COLO668 (cell line): ENCODE results near the gene PRELP.
A peak's percentile ranks its signal among the peaks of the same experiment; 100 is the strongest.

ENCODE experiments used
- DNase-seq: peaks from one replicate; lab custom pipeline; 2025; ENCODE audit not compliant: unreplicated experiment; lab: John Stamatoyannopoulos, UW

PRELP gene

GRCh38 chr1:203476216-203476814, 709 bp downstream of the PRELP start:
- DNase-seq, result no peak

GRCh38 chr1:203477748-203478147, 2.1 kb downstream of the PRELP start:
- no peak for DNase-seq

- DNase-seq, result no peak
Measured at GRCh38 chr1:203478231-203478630, 2.6 kb downstream of the PRELP start.

GRCh38 chr1:203478986-203479385, 3.4 kb downstream of the PRELP start:
- DNase-seq, result no peak

- DNase-seq, result no peak
Measured at GRCh38 chr1:203479646-203480045, 4.0 kb downstream of the PRELP start.

- DNase-seq, result no peak
Measured at GRCh38 chr1:203480084-203480483, 4.5 kb downstream of the PRELP start.

- DNase-seq, result peak; percentile 95
Measured at GRCh38 chr1:203480525-203481084, 5.0 kb downstream of the PRELP start.

GRCh38 chr1:203481196-203481595, 5.6 kb downstream of the PRELP start:
- no peak for DNase-seq

- no peak for DNase-seq
Measured at GRCh38 chr1:203486618-203487370, 11.2 kb downstream of the PRELP start.

GRCh38 chr1:203488539-203488938, 12.9 kb downstream of the PRELP start:
- no peak for DNase-seq

GRCh38 chr1:203490607-203491006, 15.0 kb downstream of the PRELP start:
- no peak for DNase-seq

GRCh38 chr1:203491664-203492063, 16.1 kb downstream of the PRELP start:
- DNase-seq, result no peak

GRCh38 chr1:203492082-203492747, 16.6 kb downstream of the PRELP start:
- no peak for DNase-seq

GRCh38 chr1:203492748-203493130, 17.1 kb downstream of the PRELP start:
- DNase-seq, result no peak

- DNase-seq, result no peak
Measured at GRCh38 chr1:203493901-203494300, 18.3 kb downstream of the PRELP start, which contains the start of gene OPTC. OPTC (plus strand) TSS chr1:203494153; CDS start chr1:203496006, 1,853 bp downstream.

GRCh38 chr1:203495845-203496244, 20.2 kb downstream of the PRELP start:
- no peak for DNase-seq

- no peak for DNase-seq
Measured at GRCh38 chr1:203497269-203497777, 21.7 kb downstream of the PRELP start.

- DNase-seq, result no peak
Measured at GRCh38 chr1:203499643-203500278, 24.2 kb downstream of the PRELP start.

- no peak for DNase-seq
Measured at GRCh38 chr1:203500279-203500678, 24.7 kb downstream of the PRELP start.

GRCh38 chr1:203503836-203504235, 28.2 kb downstream of the PRELP start:
- DNase-seq, result no peak
